ENCODE results near the gene SNX12.
"Not testable (repeated sequence)": the region's sequence is repeated elsewhere in the genome, so short reads cannot be mapped to it uniquely, and the experiment has no call there.

The SNX12 gene

DNA sequence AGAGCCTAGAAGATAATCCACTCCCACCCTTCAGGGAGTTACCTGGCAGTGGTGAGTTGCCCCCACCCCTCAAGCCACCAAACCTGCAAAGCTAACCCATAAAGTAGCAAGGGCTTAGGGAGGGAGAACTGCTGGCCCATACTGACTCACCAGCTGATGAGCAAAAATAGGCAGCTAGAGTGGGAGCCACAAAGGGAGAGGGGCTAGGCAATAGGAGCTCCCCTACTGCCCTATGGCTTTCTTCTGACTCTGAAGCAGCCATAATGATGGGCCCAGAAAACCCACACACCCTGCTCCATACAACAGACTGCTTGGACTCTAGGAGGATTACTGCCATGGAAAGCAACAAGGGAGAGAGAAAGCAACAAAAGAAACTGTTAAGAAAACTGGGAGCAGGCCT, 8.0 kb downstream of the SNX12 start:
- TF ChIP-seq ZFX (IDR thresholded peaks at IDR 0.05), result no peak
- TF ChIP-seq, protein P1, sequence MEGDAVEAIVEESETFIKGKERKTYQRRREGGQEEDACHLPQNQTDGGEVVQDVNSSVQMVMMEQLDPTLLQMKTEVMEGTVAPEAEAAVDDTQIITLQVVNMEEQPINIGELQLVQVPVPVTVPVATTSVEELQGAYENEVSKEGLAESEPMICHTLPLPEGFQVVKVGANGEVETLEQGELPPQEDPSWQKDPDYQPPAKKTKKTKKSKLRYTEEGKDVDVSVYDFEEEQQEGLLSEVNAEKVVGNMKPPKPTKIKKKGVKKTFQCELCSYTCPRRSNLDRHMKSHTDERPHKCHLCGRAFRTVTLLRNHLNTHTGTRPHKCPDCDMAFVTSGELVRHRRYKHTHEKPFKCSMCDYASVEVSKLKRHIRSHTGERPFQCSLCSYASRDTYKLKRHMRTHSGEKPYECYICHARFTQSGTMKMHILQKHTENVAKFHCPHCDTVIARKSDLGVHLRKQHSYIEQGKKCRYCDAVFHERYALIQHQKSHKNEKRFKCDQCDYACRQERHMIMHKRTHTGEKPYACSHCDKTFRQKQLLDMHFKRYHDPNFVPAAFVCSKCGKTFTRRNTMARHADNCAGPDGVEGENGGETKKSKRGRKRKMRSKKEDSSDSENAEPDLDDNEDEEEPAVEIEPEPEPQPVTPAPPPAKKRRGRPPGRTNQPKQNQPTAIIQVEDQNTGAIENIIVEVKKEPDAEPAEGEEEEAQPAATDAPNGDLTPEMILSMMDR (conservative IDR thresholded peaks at IDR 0.05), result no peak
- no peak overlapping the region for H3K27ac ChIP-seq

- TF ChIP-seq ZFX (IDR thresholded peaks at IDR 0.05), result no peak
- TF ChIP-seq, protein P1 (conservative IDR thresholded peaks at IDR 0.05), result no peak
- no peak overlapping the region for H3K27ac ChIP-seq
These were observed 10.1 kb downstream of the SNX12 start for GRCh38 chrX:71057848-71058530.

DNA sequence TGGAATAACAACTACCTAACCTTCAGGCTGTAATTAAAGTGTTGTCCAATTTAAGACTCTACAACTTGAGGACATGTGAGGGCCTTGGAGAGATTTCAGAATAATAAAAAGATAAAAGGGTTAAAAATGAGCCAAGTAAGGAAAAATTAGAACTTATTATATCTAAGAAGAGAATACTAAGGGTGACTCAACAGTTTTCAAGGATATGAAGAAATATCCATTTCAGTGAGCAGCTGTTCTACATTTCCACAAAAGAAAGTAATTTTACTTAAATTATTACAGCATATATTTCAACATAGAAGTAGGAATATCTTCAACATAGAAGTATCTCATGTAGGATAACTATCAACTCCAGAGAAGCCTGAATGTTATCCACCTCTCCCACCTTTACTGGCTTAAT, 11.3 kb downstream of the SNX12 start:
- no peak overlapping the region for H3K27ac ChIP-seq

DNA sequence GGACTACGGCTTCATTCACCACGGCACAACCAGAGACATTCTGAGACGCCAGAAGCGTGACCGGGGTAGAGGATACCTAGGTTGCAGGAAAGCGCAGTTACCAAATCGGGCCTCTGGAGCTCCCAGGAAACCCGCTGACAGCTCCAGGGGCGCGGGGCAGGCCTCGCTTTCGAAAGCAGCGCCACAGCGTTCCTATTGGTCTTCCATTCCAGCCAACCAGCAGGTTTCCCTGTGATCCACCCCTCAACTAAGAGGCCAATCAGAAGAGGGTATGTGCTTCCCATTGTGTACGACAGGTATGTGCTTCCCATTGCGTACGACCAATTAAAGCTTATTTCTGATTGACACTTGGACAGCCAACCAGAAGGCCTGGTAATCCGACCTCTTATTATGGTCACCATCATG, 14.9 kb downstream of the SNX12 start:
- no peak for TF ChIP-seq ZFX (IDR thresholded peaks at IDR 0.05)
- TF ChIP-seq, protein P1 (conservative IDR thresholded peaks at IDR 0.05), result no peak
- no peak overlapping the region for H3K27ac ChIP-seq

More for the DNA sequence above, 11.3 kb downstream of the SNX12 start:
- TF ChIP-seq, protein P1 (conservative IDR thresholded peaks at IDR 0.05), result no peak
- no peak for TF ChIP-seq ZFX (IDR thresholded peaks at IDR 0.05)

- no peak overlapping the region for H3K27ac ChIP-seq
- no peak for TF ChIP-seq ZFX (IDR thresholded peaks at IDR 0.05)
- TF ChIP-seq, protein P1 (conservative IDR thresholded peaks at IDR 0.05), result no peak
These were observed 15.4 kb downstream of the SNX12 start for GRCh38 chrX:71052721-71053120.

- not testable (repeated sequence) for H3K27ac ChIP-seq
These were observed 20.2 kb downstream of the SNX12 start for GRCh38 chrX:71047891-71048290.

DNA sequence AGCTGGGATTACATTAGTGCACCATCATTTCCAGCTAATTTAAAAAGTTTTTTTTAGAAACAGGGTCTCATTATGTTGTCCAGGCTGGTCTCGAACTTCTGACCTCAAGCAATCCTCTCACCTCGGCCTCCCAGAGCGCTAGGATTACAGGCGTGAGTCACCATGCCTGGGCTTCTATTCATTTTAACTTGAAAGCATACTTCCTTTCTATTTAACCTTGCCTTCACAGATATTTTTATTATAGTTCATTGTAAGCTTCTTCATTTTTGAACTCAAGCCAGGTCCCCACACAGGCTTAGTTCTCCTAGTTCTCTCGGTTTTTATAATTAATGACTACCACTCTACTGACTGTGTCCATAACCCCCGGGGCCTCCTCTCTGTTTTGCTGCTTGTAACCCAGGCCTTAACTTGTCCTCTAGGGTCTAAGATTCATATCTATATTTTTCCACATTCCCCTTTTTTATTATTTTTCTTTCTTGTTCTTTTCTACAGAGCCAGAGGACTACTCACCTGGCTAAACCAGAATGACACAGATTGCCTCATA, 50.7 kb downstream of the SNX12 start:
- no peak overlapping the region for H3K27ac ChIP-seq
- TF ChIP-seq, protein P1 (conservative IDR thresholded peaks at IDR 0.05), result no peak
- no peak for TF ChIP-seq ZFX (IDR thresholded peaks at IDR 0.05)
